ENCODE data around the gene TOMM5. TPM values are rescaled to one million over a fixed set of nuclear protein-coding genes. Genes with fewer than 3 reads are reported as not detected.

TOMM5 gene
- total and polyA plus RNA-seq, 2 experiments from 2014 or later = 63.3 to 264 TPM

DNA sequence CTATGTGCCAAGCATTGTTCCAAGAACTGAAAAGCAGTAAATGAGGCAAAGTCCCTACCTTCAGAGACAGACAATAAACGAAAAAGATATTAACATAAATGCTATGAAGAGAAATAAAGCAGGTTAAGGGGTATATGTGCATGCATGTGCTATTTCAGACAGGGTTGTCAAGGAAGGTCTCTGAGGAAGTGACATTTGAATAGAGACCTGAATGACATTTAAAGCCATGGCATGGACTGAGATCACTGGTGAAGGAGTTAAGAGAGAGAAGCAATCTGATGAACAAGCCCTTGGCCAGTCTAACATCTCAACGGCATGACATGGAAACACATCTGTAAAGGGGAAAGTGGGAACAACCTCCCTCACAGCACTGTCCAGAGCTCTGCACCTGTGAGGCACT is 30.7 kb downstream of the TOMM5 start:
- no peak for DNase-seq (ENCODE audit: low read depth in 1 of 2, low spot score in 1 of 2)
- H3K27ac ChIP-seq = no peak overlapping the region
- no peaks in the 10 kb centered on the region for H3K27me3 ChIP-seq
- TF ChIP-seq CTCF (IDR thresholded peaks at IDR 0.05; ENCODE audit: low read depth, low read length) = no peak
- no peaks in the 10 kb centered on the region for H3K9me3 ChIP-seq (ENCODE audit: low read depth)
- no peak overlapping the region for H3K4me3 ChIP-seq
- H3K36me3 ChIP-seq = no peaks in the 10 kb centered on the region
- no peaks in the 10 kb centered on the region for H3K4me1 ChIP-seq (ENCODE audit: low read depth)

DNA sequence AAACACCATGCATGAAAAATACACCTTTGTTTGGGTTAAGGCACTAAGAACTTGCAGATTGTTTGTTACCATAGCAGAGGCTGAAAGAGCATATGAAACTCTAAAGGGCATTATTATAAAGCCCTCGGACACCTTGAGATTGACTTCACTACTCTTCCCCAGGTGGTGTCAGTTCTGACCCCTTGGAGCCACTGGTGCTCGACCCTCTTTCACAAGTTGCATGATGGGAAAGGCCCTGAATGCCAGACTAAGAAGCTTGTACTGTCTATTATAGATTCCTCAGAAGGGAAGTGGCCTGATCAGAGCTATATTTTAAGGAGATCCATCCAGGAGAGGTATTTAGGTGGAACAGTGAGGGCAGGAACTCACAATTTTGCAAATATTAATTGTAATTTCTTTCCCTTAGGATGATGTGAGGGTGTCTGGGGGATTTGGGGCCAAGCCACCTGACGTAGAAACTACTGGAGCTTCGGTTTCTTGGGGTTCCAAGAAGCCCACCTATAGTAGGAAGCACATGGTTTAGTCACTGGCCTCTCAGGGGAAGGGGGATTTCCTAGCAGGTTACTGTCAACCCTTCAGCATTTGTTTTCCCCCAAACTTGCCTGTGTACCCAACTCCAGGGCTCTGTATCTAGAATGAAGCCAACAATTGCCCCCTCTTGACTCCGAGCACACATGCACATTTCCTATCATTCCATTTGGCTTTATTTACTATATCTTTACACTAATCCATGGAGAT is 32.4 kb downstream of the TOMM5 start:
- no peaks in the 10 kb centered on the region for H3K36me3 ChIP-seq
- no peak overlapping the region for H3K4me3 ChIP-seq
- no peaks in the 10 kb centered on the region for H3K27me3 ChIP-seq
- no peak for TF ChIP-seq CTCF (IDR thresholded peaks at IDR 0.05; ENCODE audit: low read depth, low read length)
- no peak overlapping the region for H3K27ac ChIP-seq
- no peak for DNase-seq (ENCODE audit: low read depth in 1 of 2, low spot score in 1 of 2)
- H3K9me3 ChIP-seq (ENCODE audit: low read depth) = no peaks in the 10 kb centered on the region
- H3K4me1 ChIP-seq (ENCODE audit: low read depth) = no peaks in the 10 kb centered on the region

DNA sequence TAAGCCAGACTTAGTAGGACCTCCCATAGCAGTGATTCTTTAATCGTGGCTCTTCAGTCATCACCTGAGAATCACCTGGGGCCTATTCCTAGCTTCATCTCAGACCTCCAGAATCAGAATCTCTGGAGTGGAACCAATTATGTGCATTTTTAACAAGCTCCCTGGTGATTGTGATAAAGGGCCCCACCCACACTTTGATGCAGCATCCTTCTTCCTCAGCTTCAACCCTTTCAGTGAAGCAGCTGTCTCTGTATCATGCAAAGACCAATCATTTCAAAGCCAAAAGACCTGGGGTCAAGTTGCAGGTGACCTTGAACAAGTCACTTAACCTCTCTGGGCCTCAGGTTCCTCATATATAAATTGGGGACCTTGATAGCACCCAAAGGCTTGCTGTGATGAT is 33.3 kb downstream of the TOMM5 start:
- no peaks in the 10 kb centered on the region for H3K9me3 ChIP-seq (ENCODE audit: low read depth)
- H3K27me3 ChIP-seq = no peaks in the 10 kb centered on the region
- TF ChIP-seq CTCF (IDR thresholded peaks at IDR 0.05; ENCODE audit: low read depth, low read length) = no peak
- no peaks in the 10 kb centered on the region for H3K4me1 ChIP-seq (ENCODE audit: low read depth)
- DNase-seq (ENCODE audit: low read depth in 1 of 2, low spot score in 1 of 2) = no peak
- H3K4me3 ChIP-seq = no peak overlapping the region
- H3K27ac ChIP-seq = no peak overlapping the region
- no peaks in the 10 kb centered on the region for H3K36me3 ChIP-seq

DNA sequence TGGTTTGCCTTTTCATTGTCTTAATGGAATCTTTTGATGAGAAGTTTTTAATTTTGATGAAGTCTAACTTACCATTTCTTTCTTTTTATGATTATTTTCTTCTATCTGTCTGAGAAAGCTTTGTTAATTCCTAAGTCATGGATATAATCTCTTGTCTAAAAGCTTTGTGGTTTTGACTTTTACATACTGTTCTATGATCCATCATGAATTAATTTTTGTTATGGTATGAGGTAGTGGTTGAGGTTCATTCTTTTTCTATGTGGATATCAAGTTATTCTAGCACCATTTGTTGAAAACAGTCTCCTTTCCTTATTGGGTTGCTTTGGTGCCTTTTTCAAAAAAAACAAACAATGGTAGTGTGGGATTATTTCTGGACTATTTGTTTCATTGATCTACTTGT is 36.6 kb downstream of the TOMM5 start:
- no peak overlapping the region for H3K4me3 ChIP-seq
- H3K27ac ChIP-seq = no peak overlapping the region
- no peaks in the 10 kb centered on the region for H3K9me3 ChIP-seq (ENCODE audit: low read depth)
- H3K4me1 ChIP-seq (ENCODE audit: low read depth) = no peaks in the 10 kb centered on the region
- peak in 1 of 2 donors; percentile 10 for DNase-seq (ENCODE audit: low read depth in 1 of 2, low spot score in 1 of 2)
- H3K27me3 ChIP-seq = no peaks in the 10 kb centered on the region
- H3K36me3 ChIP-seq = no peaks in the 10 kb centered on the region
- TF ChIP-seq CTCF (IDR thresholded peaks at IDR 0.05; ENCODE audit: low read depth, low read length) = no peak

DNA sequence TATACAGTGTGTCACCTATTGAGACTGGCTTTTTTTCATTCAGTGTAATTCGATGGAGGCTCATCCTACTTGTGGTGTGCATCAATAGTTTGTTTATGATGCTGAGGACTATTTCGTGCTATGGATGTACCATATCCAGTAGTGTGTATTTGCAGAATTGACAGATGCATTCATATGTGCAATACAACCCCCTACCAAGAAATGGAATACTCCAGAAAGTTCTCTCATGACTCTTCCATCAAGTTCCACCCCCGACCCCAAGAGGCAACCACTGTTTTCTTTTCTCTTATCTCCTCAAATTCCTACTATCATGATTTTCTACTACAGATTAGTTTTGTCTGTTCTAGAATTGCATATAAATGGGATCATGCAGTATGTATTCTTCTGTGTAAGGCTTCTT is 38.1 kb downstream of the TOMM5 start:
- TF ChIP-seq CTCF (IDR thresholded peaks at IDR 0.05; ENCODE audit: low read depth, low read length) = no peak
- Histone ChIP-seq H3K4me3 (no peak overlapping the region), H3K36me3 (no peaks in the 10 kb centered on the region), H3K4me1 (ENCODE audit: low read depth) (no peaks in the 10 kb centered on the region), H3K9me3 (ENCODE audit: low read depth) (no peaks in the 10 kb centered on the region), H3K27me3 (no peaks in the 10 kb centered on the region), H3K27ac (no peak overlapping the region)
- no peak for DNase-seq (ENCODE audit: low read depth in 1 of 2, low spot score in 1 of 2)
